Erythroblast (primary cell): ENCODE data around the gene RAB31.

Experiments used
- DNase-seq, 2 experiments: peaks; one replicate each; lab custom pipeline; 2025; lab: John Stamatoyannopoulos, UW
- GATA1 ChIP-seq: IDR thresholded peaks from 2 replicates; pipeline ENCODE4 v1.6.1; 2011; ENCODE audit warnings: low read depth, mild to moderate bottlenecking, control low read depth, low read length, moderate library complexity
- POLR2A ChIP-seq: IDR thresholded peaks from 2 replicates; pipeline ENCODE4 v1.6.1; 2011; ENCODE audit warnings: mild to moderate bottlenecking, low read length

RAB31 gene

DNA sequence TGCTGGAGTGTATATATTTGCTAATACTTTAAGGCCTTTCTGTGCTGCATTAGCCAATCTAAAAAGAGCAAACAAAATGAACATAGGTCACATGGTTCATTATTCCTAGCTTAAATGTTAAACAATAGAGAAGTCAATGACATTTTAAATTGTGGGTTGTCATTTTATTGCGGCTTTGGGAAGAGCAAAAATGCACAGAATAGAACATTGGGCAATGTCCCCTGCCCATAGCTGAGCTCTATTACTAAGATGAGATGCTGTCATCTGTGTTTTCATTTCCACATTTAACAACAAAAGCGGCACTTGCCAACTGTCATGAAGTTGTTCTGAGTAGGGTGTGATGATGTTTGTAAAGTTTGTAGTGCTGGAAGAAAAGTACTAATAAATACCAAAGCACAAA lies 202.6 kb downstream of the RAB31 start:
- no peak for DNase-seq
- TF ChIP-seq GATA1, result no peak
- TF ChIP-seq POLR2A, result no peak

DNA sequence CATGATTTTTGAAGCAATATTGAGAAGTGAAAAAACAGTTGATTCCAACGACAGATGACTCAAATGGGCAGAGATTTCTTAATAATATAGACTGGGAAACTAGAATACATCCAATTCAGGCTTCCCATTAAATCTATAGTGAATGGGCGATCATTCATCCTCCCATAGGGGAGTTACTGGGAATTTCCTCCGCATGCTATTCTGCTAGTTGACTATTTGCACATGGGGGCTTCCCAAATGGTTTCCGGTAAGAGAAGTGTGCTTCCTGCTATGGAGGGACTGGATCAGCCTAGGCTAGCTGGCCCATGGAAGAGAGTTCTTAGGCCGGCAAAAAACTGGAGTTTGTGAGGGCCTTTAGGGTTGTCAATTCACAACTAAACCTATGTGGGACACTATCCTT lies 203.1 kb downstream of the RAB31 start:
- TF ChIP-seq GATA1, result no peak
- TF ChIP-seq POLR2A, result no peak
- DNase-seq, result no peak
